K562 treated with DMSO at 1 percent for 48 hours (cell line): ENCODE results near the gene DEGS2. TPM values are rescaled to one million over a fixed set of nuclear protein-coding genes. Genes with fewer than 3 reads are reported as not detected.

Source experiments
- total RNA-seq: library from RNA; unstranded; fragments of 300-600 nt; gene quantifications from 2 replicates; pipeline ENCODE4 v1.2.3, GENCODE V29; 2022; ENCODE audit warnings: low replicate concordance; ENCODE audit errors: extremely low read depth

The DEGS2 gene
- total RNA-seq = not detected in 2 replicates

GRCh38 chr14:100159094-100159864 lies at the start of gene DEGS2:
DEGS2 (minus strand) TSS chr14:100159645; CDS start chr14:100159587, 58 bp downstream.

Other genes starting within 250 kb of the DEGS2 start
- not detected in 2 replicates for gene EVL, start 94.2 kb downstream of the DEGS2 start, total RNA-seq
- gene YY1, start 79.5 kb upstream of the DEGS2 start, total RNA-seq = not detected in 2 replicates
- gene SLC25A29, start 146.8 kb upstream of the DEGS2 start, total RNA-seq = not detected in 2 replicates
- gene SLC25A47, start 163.7 kb upstream of the DEGS2 start, total RNA-seq = not detected in 2 replicates
- gene WDR25, start 216.8 kb upstream of the DEGS2 start, total RNA-seq = not detected in 2 replicates